ENCODE results near the gene CCDC80. TPM values are rescaled to one million over a fixed set of nuclear protein-coding genes. Genes with fewer than 3 reads are reported as not detected.

Gene CCDC80
- total and polyA plus RNA-seq, 2 experiments from 2014 or later = 27.1 to 83.5 TPM

DNA sequence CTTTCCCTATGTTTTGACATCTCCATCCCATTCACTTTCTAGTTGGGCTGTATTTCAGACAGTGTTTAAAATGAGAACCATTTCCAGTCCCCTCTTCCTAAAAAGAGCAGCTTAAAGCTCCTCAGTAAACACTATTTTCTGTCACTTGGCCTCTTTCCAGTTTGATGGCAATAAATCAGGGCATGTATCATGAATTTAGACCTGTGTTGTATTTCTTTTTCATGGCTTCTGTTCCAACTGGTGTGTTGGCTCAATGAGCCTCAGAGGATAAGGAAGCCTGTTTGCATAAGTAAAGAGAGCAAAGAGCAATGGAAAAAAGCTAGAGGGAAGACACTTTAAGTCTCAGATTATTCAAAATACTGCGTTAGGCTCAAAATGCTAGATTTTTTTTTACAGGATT is 7.2 kb downstream of the CCDC80 start:
- Histone ChIP-seq H3K79me2 (no peaks in the 10 kb centered on the region), H3K4me3 (no peak overlapping the region), H3K27ac (peak overlapping the region; percentile 85), H3K9me3 (ENCODE audit: low read depth) (no peaks in the 10 kb centered on the region), H2AFZ (no peak overlapping the region), H3K4me2 (peak overlapping the region; percentile 62), H3K4me1 (ENCODE audit: insufficient read depth) (peaks cover 11% of the 10 kb centered on the region), H3K9me2 (replicated peaks; ENCODE audit: insufficient read depth) (no peaks in the 10 kb centered on the region), H3K36me3 (replicated peaks; ENCODE audit: insufficient read depth, low read depth) (no peaks in the 10 kb centered on the region), H3K27me3 (no peaks in the 10 kb centered on the region), H4K20me1 (ENCODE audit: insufficient read depth, poor library complexity, severe bottlenecking) (no peaks in the 10 kb centered on the region)
- WGBS (ENCODE audit: low lambda C conversion rate, missing lambda C conversion rate) = 31% methylated on average over 1 of the region's 1 CpG
- peak; percentile 33 for DNase-seq (ENCODE audit: low spot score)
- TF ChIP-seq, protein P1, sequence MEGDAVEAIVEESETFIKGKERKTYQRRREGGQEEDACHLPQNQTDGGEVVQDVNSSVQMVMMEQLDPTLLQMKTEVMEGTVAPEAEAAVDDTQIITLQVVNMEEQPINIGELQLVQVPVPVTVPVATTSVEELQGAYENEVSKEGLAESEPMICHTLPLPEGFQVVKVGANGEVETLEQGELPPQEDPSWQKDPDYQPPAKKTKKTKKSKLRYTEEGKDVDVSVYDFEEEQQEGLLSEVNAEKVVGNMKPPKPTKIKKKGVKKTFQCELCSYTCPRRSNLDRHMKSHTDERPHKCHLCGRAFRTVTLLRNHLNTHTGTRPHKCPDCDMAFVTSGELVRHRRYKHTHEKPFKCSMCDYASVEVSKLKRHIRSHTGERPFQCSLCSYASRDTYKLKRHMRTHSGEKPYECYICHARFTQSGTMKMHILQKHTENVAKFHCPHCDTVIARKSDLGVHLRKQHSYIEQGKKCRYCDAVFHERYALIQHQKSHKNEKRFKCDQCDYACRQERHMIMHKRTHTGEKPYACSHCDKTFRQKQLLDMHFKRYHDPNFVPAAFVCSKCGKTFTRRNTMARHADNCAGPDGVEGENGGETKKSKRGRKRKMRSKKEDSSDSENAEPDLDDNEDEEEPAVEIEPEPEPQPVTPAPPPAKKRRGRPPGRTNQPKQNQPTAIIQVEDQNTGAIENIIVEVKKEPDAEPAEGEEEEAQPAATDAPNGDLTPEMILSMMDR (IDR thresholded peaks at IDR 0.05; ENCODE audit: poor library complexity) = no peak
- TF ChIP-seq EZH2phosphoT487 (IDR thresholded peaks at IDR 0.05; ENCODE audit: low read depth, severe bottlenecking, unreplicated experiment) (no peak), EZH2 (IDR thresholded peaks at IDR 0.05; ENCODE audit: borderline replicate concordance) (no peak)

DNA sequence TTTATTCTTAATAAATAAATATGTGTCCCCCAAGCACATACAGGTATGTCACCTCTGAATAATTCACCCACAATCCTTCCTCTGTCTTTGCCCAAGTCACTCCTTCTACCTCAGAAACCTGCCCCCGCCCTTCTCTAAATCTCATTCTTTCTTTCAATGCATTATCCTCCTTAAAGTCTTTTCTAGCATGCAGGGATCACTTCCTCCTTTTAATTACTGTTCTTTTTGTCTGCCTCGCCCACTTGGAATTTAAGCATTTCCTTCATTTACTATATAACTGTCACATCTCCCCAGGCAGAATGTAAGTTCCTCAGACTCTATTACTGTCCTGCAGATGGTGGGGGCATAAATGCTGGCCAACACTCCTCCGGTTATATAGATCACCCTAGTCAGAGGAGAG is 7.8 kb downstream of the CCDC80 start:
- Histone ChIP-seq H4K20me1 (ENCODE audit: insufficient read depth, poor library complexity, severe bottlenecking) (no peaks in the 10 kb centered on the region), H3K79me2 (no peaks in the 10 kb centered on the region), H2AFZ (no peak overlapping the region)

DNA sequence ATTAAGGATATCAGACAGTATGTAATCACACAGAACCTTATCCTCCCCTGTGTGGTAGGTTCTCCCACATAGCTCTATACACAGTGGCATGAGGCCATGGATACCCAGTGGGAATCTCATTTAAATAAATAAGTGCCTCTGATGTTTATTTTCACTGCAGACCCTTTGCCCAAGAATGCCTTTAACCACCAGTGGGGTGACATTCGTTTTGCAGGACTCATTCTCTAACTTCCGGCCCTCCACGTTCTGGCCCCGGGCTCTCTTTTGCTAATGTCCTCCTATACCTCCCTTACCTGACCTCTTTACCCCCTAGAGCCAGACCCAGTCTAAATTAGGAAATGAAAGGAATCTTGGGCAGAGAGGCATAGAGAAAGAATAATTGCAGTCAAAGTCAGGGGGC is 8.3 kb downstream of the CCDC80 start:
- H2AFZ ChIP-seq = no peak overlapping the region
- WGBS (ENCODE audit: low lambda C conversion rate, missing lambda C conversion rate) = 45% methylated on average over 4 of the region's 4 CpGs
- TF ChIP-seq EZH2phosphoT487 (IDR thresholded peaks at IDR 0.05; ENCODE audit: low read depth, severe bottlenecking, unreplicated experiment) = no peak
- TF ChIP-seq, protein P1 (IDR thresholded peaks at IDR 0.05; ENCODE audit: poor library complexity) = no peak
- no peak for TF ChIP-seq EZH2 (IDR thresholded peaks at IDR 0.05; ENCODE audit: borderline replicate concordance)
- H3K9me3 ChIP-seq (ENCODE audit: low read depth) = no peaks in the 10 kb centered on the region
- H3K9me2 ChIP-seq (replicated peaks; ENCODE audit: insufficient read depth) = no peaks in the 10 kb centered on the region
- no peaks in the 10 kb centered on the region for H3K79me2 ChIP-seq
- DNase-seq (ENCODE audit: low spot score) = no peak
- H3K4me3 ChIP-seq = no peak overlapping the region
- H3K27ac ChIP-seq = no peak overlapping the region
- no peaks in the 10 kb centered on the region for H3K36me3 ChIP-seq (replicated peaks; ENCODE audit: insufficient read depth, low read depth)
- H3K4me1 ChIP-seq (ENCODE audit: insufficient read depth) = peaks cover 11% of the 10 kb centered on the region
- H3K4me2 ChIP-seq = peak overlapping the region; percentile 39
- H3K27me3 ChIP-seq = no peaks in the 10 kb centered on the region
- no peaks in the 10 kb centered on the region for H4K20me1 ChIP-seq (ENCODE audit: insufficient read depth, poor library complexity, severe bottlenecking)

More for the DNA sequence above, 7.8 kb downstream of the CCDC80 start:
- Histone ChIP-seq H3K27me3 (no peaks in the 10 kb centered on the region), H3K4me2 (peak overlapping the region; percentile 39), H3K27ac (peak overlapping the region; percentile 40), H3K4me1 (ENCODE audit: insufficient read depth) (peaks cover 11% of the 10 kb centered on the region), H3K9me3 (ENCODE audit: low read depth) (no peaks in the 10 kb centered on the region), H3K36me3 (replicated peaks; ENCODE audit: insufficient read depth, low read depth) (no peaks in the 10 kb centered on the region), H3K9me2 (replicated peaks; ENCODE audit: insufficient read depth) (no peaks in the 10 kb centered on the region), H3K4me3 (no peak overlapping the region)
- TF ChIP-seq, protein P1 (IDR thresholded peaks at IDR 0.05; ENCODE audit: poor library complexity) = no peak
- TF ChIP-seq EZH2phosphoT487 (IDR thresholded peaks at IDR 0.05; ENCODE audit: low read depth, severe bottlenecking, unreplicated experiment) (no peak), EZH2 (IDR thresholded peaks at IDR 0.05; ENCODE audit: borderline replicate concordance) (no peak)
- WGBS (ENCODE audit: low lambda C conversion rate, missing lambda C conversion rate) = 69% methylated on average over 3 of the region's 3 CpGs
- DNase-seq (ENCODE audit: low spot score) = no peak

DNA sequence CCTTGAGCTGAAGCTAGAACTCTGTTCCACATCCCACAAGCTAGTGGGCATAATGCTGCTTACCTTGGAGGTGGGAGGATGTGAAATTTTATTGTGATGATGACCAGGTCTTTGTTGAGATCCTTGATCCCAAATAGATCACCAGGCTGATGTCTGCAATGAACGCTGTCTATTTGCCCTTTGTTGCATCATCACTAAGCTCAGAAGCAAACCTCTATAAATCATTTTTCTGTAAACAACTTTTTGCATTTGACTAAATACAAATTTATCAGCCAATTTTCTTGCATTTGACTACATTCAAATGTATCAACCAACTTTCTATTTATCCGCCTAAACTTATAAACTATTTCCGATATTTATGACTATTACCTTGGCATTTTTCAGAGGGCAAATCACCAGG is 9.7 kb downstream of the CCDC80 start:
- H4K20me1 ChIP-seq (ENCODE audit: insufficient read depth, poor library complexity, severe bottlenecking) = no peaks in the 10 kb centered on the region
- peaks cover 11% of the 10 kb centered on the region for H3K4me1 ChIP-seq (ENCODE audit: insufficient read depth)
- DNase-seq (ENCODE audit: low spot score) = no peak
- no peak overlapping the region for H3K4me3 ChIP-seq
- no peaks in the 10 kb centered on the region for H3K36me3 ChIP-seq (replicated peaks; ENCODE audit: insufficient read depth, low read depth)
- H3K4me2 ChIP-seq = no peak overlapping the region
- H3K27me3 ChIP-seq = no peaks in the 10 kb centered on the region
- H2AFZ ChIP-seq = no peak overlapping the region
- 83% methylated on average over 3 of the region's 3 CpGs for WGBS (ENCODE audit: low lambda C conversion rate, missing lambda C conversion rate)
- TF ChIP-seq EZH2phosphoT487 (IDR thresholded peaks at IDR 0.05; ENCODE audit: low read depth, severe bottlenecking, unreplicated experiment) (no peak), EZH2 (IDR thresholded peaks at IDR 0.05; ENCODE audit: borderline replicate concordance) (no peak)
- TF ChIP-seq, protein P1 (IDR thresholded peaks at IDR 0.05; ENCODE audit: poor library complexity) = no peak
- no peak overlapping the region for H3K27ac ChIP-seq
- H3K79me2 ChIP-seq = no peaks in the 10 kb centered on the region
- no peaks in the 10 kb centered on the region for H3K9me3 ChIP-seq (ENCODE audit: low read depth)
- H3K9me2 ChIP-seq (replicated peaks; ENCODE audit: insufficient read depth) = no peaks in the 10 kb centered on the region

All from hepatocyte (in vitro differentiated cells).